ENCODE data around the gene GFOD2.

GRCh38 chr16:67748834-67749233 is 29.7 kb upstream of the GFOD2 start:
- no peak for TF ChIP-seq POLR2A (IDR thresholded peaks at IDR 0.05)
- TF ChIP-seq, protein P1, sequence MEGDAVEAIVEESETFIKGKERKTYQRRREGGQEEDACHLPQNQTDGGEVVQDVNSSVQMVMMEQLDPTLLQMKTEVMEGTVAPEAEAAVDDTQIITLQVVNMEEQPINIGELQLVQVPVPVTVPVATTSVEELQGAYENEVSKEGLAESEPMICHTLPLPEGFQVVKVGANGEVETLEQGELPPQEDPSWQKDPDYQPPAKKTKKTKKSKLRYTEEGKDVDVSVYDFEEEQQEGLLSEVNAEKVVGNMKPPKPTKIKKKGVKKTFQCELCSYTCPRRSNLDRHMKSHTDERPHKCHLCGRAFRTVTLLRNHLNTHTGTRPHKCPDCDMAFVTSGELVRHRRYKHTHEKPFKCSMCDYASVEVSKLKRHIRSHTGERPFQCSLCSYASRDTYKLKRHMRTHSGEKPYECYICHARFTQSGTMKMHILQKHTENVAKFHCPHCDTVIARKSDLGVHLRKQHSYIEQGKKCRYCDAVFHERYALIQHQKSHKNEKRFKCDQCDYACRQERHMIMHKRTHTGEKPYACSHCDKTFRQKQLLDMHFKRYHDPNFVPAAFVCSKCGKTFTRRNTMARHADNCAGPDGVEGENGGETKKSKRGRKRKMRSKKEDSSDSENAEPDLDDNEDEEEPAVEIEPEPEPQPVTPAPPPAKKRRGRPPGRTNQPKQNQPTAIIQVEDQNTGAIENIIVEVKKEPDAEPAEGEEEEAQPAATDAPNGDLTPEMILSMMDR (IDR thresholded peaks at IDR 0.05): no peak
